Measurements from ENCODE around the gene STK40.

GRCh38 chr1:36346741-36347370, 38.9 kb downstream of the STK40 start:
- no peak for TF ChIP-seq CTCF (IDR thresholded peaks at IDR 0.05 in 4 of 5, conservative IDR thresholded peaks at IDR 0.05 in 1 of 5)
- no peak for TF ChIP-seq POLR2A (IDR thresholded peaks at IDR 0.05)
